Astrocyte of the cerebellum (primary cell): ENCODE data around the gene FATE1.

ENCODE experiments used
- DNase-seq: peaks from one replicate; pipeline ENCODE4 v3.0.0-alpha.2; 2011; ENCODE audit warnings: low read depth
- H3K4me3 ChIP-seq: 2 replicates; pipeline ENCODE4 v1.5.1; 2011; ENCODE audit warnings: mild to moderate bottlenecking, low read depth, low read length, moderate library complexity
- in situ Hi-C: cut with HindIII; loops from 2 replicates; pipeline ENCODE4 v1.10.0; 2017; ENCODE audit warnings: low sequenced_read_pairs
- TF ChIP-seq, protein P1 (sequence below): IDR thresholded peaks from 2 replicates; pipeline ENCODE4 v1.5.1; 2012; ENCODE audit warnings: low read length, low read depth, moderate library complexity, mild to moderate bottlenecking; ENCODE audit errors: missing control alignments

Gene FATE1

DNA sequence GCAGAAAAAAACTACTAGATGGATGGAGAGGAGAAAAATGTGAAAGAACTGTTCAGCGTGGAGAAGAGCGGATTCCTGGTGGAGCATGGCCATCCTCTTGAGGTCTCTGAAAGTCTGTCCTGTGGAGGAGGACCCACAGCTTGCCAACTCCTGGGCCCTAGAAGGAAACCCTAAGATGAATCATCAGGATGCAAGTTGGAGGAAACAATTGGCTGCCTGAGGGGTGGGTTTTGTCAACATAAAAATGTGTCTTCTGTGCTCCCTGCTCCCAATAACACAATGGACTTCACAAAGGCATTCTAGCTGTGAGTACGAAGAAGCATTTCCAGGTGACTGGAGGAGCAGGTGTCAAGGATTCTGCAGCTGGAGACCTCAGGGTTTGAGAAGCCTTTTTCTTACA, 55.9 kb downstream of the FATE1 start:
- DNase-seq, result no peak
- in situ Hi-C loops, result loop anchor here (25.0 kb wide), 1 partner anchor 1066 kb away; the partner anchor contains the start of genes CETN2 and NSDHL
- H3K4me3 ChIP-seq, result no peak overlapping the region
- TF ChIP-seq, protein P1, sequence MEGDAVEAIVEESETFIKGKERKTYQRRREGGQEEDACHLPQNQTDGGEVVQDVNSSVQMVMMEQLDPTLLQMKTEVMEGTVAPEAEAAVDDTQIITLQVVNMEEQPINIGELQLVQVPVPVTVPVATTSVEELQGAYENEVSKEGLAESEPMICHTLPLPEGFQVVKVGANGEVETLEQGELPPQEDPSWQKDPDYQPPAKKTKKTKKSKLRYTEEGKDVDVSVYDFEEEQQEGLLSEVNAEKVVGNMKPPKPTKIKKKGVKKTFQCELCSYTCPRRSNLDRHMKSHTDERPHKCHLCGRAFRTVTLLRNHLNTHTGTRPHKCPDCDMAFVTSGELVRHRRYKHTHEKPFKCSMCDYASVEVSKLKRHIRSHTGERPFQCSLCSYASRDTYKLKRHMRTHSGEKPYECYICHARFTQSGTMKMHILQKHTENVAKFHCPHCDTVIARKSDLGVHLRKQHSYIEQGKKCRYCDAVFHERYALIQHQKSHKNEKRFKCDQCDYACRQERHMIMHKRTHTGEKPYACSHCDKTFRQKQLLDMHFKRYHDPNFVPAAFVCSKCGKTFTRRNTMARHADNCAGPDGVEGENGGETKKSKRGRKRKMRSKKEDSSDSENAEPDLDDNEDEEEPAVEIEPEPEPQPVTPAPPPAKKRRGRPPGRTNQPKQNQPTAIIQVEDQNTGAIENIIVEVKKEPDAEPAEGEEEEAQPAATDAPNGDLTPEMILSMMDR, result no peak
